Bronchial epithelial cell (primary cell): ENCODE measurements around the gene GALNT5. TPM values are rescaled to one million over a fixed set of nuclear protein-coding genes. Genes with fewer than 3 reads are reported as not detected.

Experiments
- DNase-seq: peaks from one replicate; pipeline ENCODE4 v3.0.0-alpha.2; 2010; ENCODE audit warnings: low read depth
- FAIRE-seq: peaks from 2 replicates; lab custom pipeline; 2011; peaks lifted over from hg19 to GRCh38; lab: Jason Lieb, UNC
- H3K27me3 ChIP-seq: 2 replicates; pipeline ENCODE4 v1.5.1; 2011; ENCODE audit warnings: low read length; ENCODE audit not compliant: control insufficient read depth, insufficient read depth
- H3K36me3 ChIP-seq: 2 replicates; pipeline ENCODE4 v1.5.1; 2011; ENCODE audit warnings: low read length; ENCODE audit not compliant: control insufficient read depth, insufficient read depth
- H3K4me3 ChIP-seq: 2 replicates; pipeline ENCODE4 v1.5.1; 2011; ENCODE audit warnings: mild to moderate bottlenecking, low read depth, low read length, control low read depth
- CTCF ChIP-seq: IDR thresholded peaks from 2 replicates; pipeline ENCODE4 v1.5.1; 2011; ENCODE audit warnings: mild to moderate bottlenecking, moderate library complexity, low read length, control low read depth, inconsistent platforms; ENCODE audit not compliant: insufficient read depth, severe bottlenecking
- total RNA-seq: library from RNA; depleted of rRNA; stranded (reverse); fragments of >200 nt; gene quantifications from 2 replicates; pipeline ENCODE4 v1.2.1, GENCODE V29; 2014

GALNT5 gene
- total RNA-seq, 1 donor from 2014 or later: 26.1 TPM

GRCh38 chr2:157283468-157283867 lies 26.0 kb downstream of the GALNT5 start:
- TF ChIP-seq CTCF: no peak
- Histone ChIP-seq H3K27me3 (no peaks in the 10 kb centered on the region), H3K4me3 (no peak overlapping the region), H3K36me3 (no peaks in the 10 kb centered on the region)
- FAIRE-seq (no peak), DNase-seq (no peak)

- no peaks in the 10 kb centered on the region for H3K36me3 ChIP-seq
- no peak for TF ChIP-seq CTCF
- no peak for FAIRE-seq
- no peak overlapping the region for H3K4me3 ChIP-seq
- no peaks in the 10 kb centered on the region for H3K27me3 ChIP-seq
- DNase-seq: no peak
Measured at GRCh38 chr2:157287160-157287559, 29.7 kb downstream of the GALNT5 start.

- no peak for TF ChIP-seq CTCF
- no peak for DNase-seq
- FAIRE-seq: peak; percentile 18
- no peak overlapping the region for H3K4me3 ChIP-seq
- H3K36me3 ChIP-seq: no peaks in the 10 kb centered on the region
- H3K27me3 ChIP-seq: no peaks in the 10 kb centered on the region
Measured at GRCh38 chr2:157290525-157290924, 33.0 kb downstream of the GALNT5 start.

GRCh38 chr2:157291018-157291417 lies 33.5 kb downstream of the GALNT5 start:
- no peak for TF ChIP-seq CTCF
- FAIRE-seq (no peak), DNase-seq (peak; percentile 49)
- no peaks in the 10 kb centered on the region for H3K36me3 ChIP-seq
- H3K27me3 ChIP-seq: no peaks in the 10 kb centered on the region
- H3K4me3 ChIP-seq: no peak overlapping the region

GRCh38 chr2:157292853-157293252 lies 35.3 kb downstream of the GALNT5 start:
- Histone ChIP-seq H3K4me3 (no peak overlapping the region), H3K36me3 (no peaks in the 10 kb centered on the region), H3K27me3 (no peaks in the 10 kb centered on the region)
- no peak for TF ChIP-seq CTCF
- no peak for DNase-seq
- no peak for FAIRE-seq

GRCh38 chr2:157296490-157296889 lies 39.0 kb downstream of the GALNT5 start:
- H3K27me3 ChIP-seq: no peaks in the 10 kb centered on the region
- TF ChIP-seq CTCF: no peak
- FAIRE-seq (no peak), DNase-seq (no peak)
- H3K4me3 ChIP-seq: no peak overlapping the region
- no peaks in the 10 kb centered on the region for H3K36me3 ChIP-seq
